Mammary epithelial cell (primary cell): ENCODE data around the gene SSBP1.

Source experiments
- CTCF ChIP-seq, 2 donors: IDR thresholded peaks in 1 of 2; conservative IDR thresholded peaks in 1 of 2; 2 replicates each; pipeline ENCODE4 v1.5.1; 2011 to 2012; ENCODE audit warnings: inconsistent platforms in 2 of 2, low read length in 2 of 2, mild to moderate bottlenecking in 2 of 2, control low read depth in 1 of 2, low read depth in 1 of 2; ENCODE audit not compliant: insufficient read depth in 1 of 2; ENCODE audit errors: extremely low read depth in 1 of 2
- EZH2 ChIP-seq: IDR thresholded peaks from 2 replicates; pipeline ENCODE4 v1.6.1; 2012; ENCODE audit warnings: low read length, inconsistent platforms, borderline replicate concordance

- TF ChIP-seq CTCF (conservative IDR thresholded peaks at IDR 0.05 in 1 of 2, IDR thresholded peaks at IDR 0.05 in 1 of 2; ENCODE audit: extremely low read depth in 1 of 2, insufficient read depth in 1 of 2, low read depth in 1 of 2, low read length in 2 of 2), result no peak
- no peak for TF ChIP-seq EZH2
Measured at GRCh38 chr7:141717450-141717849, 20.7 kb upstream of the SSBP1 start.
